Measurements from ENCODE around the gene DESI1.

GRCh38 chr22:41598891-41599635 is 21.8 kb downstream of the DESI1 start:
- TF ChIP-seq POLR2AphosphoS5 (IDR thresholded peaks at IDR 0.05; ENCODE audit: low read depth, low read length) = no peak
- TF ChIP-seq TAF1 (IDR thresholded peaks at IDR 0.05; ENCODE audit: borderline replicate concordance, insufficient read depth, low read length) = no peak
- no peak for TF ChIP-seq REST (IDR thresholded peaks at IDR 0.05; ENCODE audit: insufficient read depth in 1 of 2, low read depth in 2 of 2, low read length in 2 of 2)

Measured in PFSK-1 (cell line).